Suprapubic skin (tissue), 4 donors: ENCODE data around the gene ZC3H8. TPM values are rescaled to one million over a fixed set of nuclear protein-coding genes. Genes with fewer than 3 reads are reported as not detected.

Experiments used
- DNase-seq, 2 donors: peaks; one replicate each; pipeline ENCODE4 v3.0.0-alpha.2; 2019; ENCODE audit warnings: low spot score in 2 of 2
- H3K27ac ChIP-seq: fragments of 200-600 bp; sonication (generic); one replicate; pipeline ENCODE4 v1.5.1; 2019
- H3K27me3 ChIP-seq: fragments of 200-600 bp; sonication (generic); one replicate; pipeline ENCODE4 v1.5.1; 2019
- H3K36me3 ChIP-seq: fragments of 200-600 bp; sonication (generic); one replicate; pipeline ENCODE4 v1.5.1; 2019
- H3K4me1 ChIP-seq: fragments of 200-600 bp; sonication (generic); one replicate; pipeline ENCODE4 v1.5.1; 2019
- H3K4me3 ChIP-seq: fragments of 200-600 bp; sonication (generic); one replicate; pipeline ENCODE4 v1.5.1; 2019; ENCODE audit warnings: mild to moderate bottlenecking
- H3K9me3 ChIP-seq: fragments of 200-600 bp; sonication (generic); one replicate; pipeline ENCODE4 v1.5.1; 2019
- EP300 ChIP-seq: sonication (generic); formaldehyde crosslinking; IDR thresholded peaks from one replicate; pipeline ENCODE4 v1.6.1; 2017; ENCODE audit warnings: antibody characterized with exemption
- POLR2A ChIP-seq, 2 donors: fragments of 450-650 bp; IDR thresholded peaks; one replicate each; pipeline ENCODE4 v1.6.1; 2017; ENCODE audit warnings: antibody characterized with exemption in 2 of 2, mild to moderate bottlenecking in 2 of 2, moderate library complexity in 2 of 2
- POLR2AphosphoS5 ChIP-seq, 3 donors: sonication (generic); formaldehyde crosslinking; IDR thresholded peaks; one replicate each; pipeline ENCODE4 v1.6.1; 2017; ENCODE audit warnings: antibody characterized with exemption in 3 of 3
- WGBS: methylation state at CpG from one replicate; pipeline ENCODE4 v1.1.5; 2018; 5-methylcytosine and 5-hydroxymethylcytosine counted together
- total RNA-seq, 4 donors: library from RNA; depleted of rRNA; stranded (reverse); fragments of >200 nt; gene quantifications; one replicate each; pipeline ENCODE4 v1.1.0, GENCODE V29; 2016
- TF ChIP-seq, protein P1 (sequence below), 2 donors: fragments of 200-600 bp in 1 of 2; fragments of 450-650 bp in 1 of 2; sonication (generic) in 1 of 2; IDR thresholded peaks; one replicate each; pipeline ENCODE4 v1.5.1; 2016 to 2019; ENCODE audit warnings: antibody characterized with exemption in 2 of 2, mild to moderate bottlenecking in 1 of 2, moderate library complexity in 1 of 2

The ZC3H8 gene
- total RNA-seq, 4 donors from 2014 or later = 10.1 to 65.9 (median 35.2) TPM

- TF ChIP-seq POLR2A (IDR thresholded peaks at IDR 0.05) = no peak
- no peak for TF ChIP-seq EP300
- no peak for TF ChIP-seq POLR2AphosphoS5 (IDR thresholded peaks at IDR 0.05)
- TF ChIP-seq, protein P1, sequence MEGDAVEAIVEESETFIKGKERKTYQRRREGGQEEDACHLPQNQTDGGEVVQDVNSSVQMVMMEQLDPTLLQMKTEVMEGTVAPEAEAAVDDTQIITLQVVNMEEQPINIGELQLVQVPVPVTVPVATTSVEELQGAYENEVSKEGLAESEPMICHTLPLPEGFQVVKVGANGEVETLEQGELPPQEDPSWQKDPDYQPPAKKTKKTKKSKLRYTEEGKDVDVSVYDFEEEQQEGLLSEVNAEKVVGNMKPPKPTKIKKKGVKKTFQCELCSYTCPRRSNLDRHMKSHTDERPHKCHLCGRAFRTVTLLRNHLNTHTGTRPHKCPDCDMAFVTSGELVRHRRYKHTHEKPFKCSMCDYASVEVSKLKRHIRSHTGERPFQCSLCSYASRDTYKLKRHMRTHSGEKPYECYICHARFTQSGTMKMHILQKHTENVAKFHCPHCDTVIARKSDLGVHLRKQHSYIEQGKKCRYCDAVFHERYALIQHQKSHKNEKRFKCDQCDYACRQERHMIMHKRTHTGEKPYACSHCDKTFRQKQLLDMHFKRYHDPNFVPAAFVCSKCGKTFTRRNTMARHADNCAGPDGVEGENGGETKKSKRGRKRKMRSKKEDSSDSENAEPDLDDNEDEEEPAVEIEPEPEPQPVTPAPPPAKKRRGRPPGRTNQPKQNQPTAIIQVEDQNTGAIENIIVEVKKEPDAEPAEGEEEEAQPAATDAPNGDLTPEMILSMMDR (IDR thresholded peaks at IDR 0.05) = no peak
- WGBS = 90% methylated on average over 1 of the region's 1 CpG
- Histone ChIP-seq H3K9me3 (no peaks in the 10 kb centered on the region), H3K4me3 (no peak overlapping the region), H3K36me3 (peaks cover 10% of the 10 kb centered on the region), H3K4me1 (no peaks in the 10 kb centered on the region), H3K27me3 (no peaks in the 10 kb centered on the region), H3K27ac (no peak overlapping the region)
- no peak for DNase-seq
Observed at GRCh38 chr2:112239862-112240261, 15.0 kb downstream of the ZC3H8 start.

GRCh38 chr2:112230371-112230770, 24.5 kb downstream of the ZC3H8 start:
- TF ChIP-seq EP300 = no peak
- Histone ChIP-seq H3K4me3 (no peak overlapping the region), H3K4me1 (no peaks in the 10 kb centered on the region), H3K27ac (no peak overlapping the region), H3K27me3 (no peaks in the 10 kb centered on the region), H3K36me3 (peaks cover 13% of the 10 kb centered on the region), H3K9me3 (no peaks in the 10 kb centered on the region)
- WGBS = 95% methylated on average over 3 of the region's 3 CpGs
- no peak for DNase-seq

GRCh38 chr2:112229348-112229747, 25.5 kb downstream of the ZC3H8 start:
- DNase-seq = no peak
- H3K27me3 ChIP-seq = no peaks in the 10 kb centered on the region

GRCh38 chr2:112220831-112221230, 34.0 kb downstream of the ZC3H8 start:
- H3K4me1 ChIP-seq = no peaks in the 10 kb centered on the region
- DNase-seq = no peak
- H3K36me3 ChIP-seq = peaks cover 13% of the 10 kb centered on the region
- TF ChIP-seq POLR2AphosphoS5 (IDR thresholded peaks at IDR 0.05) (no peak), POLR2A (IDR thresholded peaks at IDR 0.05) (no peak), EP300 (no peak)
- TF ChIP-seq, protein P1 (IDR thresholded peaks at IDR 0.05) = no peak
- WGBS = 91% methylated on average over 3 of the region's 3 CpGs
- no peak overlapping the region for H3K4me3 ChIP-seq
- no peak overlapping the region for H3K27ac ChIP-seq
- H3K27me3 ChIP-seq = no peaks in the 10 kb centered on the region
- no peaks in the 10 kb centered on the region for H3K9me3 ChIP-seq

More at GRCh38 chr2:112229348-112229747, 25.5 kb downstream of the ZC3H8 start:
- Histone ChIP-seq H3K4me3 (no peak overlapping the region), H3K4me1 (no peaks in the 10 kb centered on the region), H3K9me3 (no peaks in the 10 kb centered on the region), H3K36me3 (peaks cover 15% of the 10 kb centered on the region), H3K27ac (no peak overlapping the region)
- TF ChIP-seq POLR2AphosphoS5 (IDR thresholded peaks at IDR 0.05) (no peak), POLR2A (IDR thresholded peaks at IDR 0.05) (no peak), EP300 (no peak)
- TF ChIP-seq, protein P1 (IDR thresholded peaks at IDR 0.05) = no peak

DNA sequence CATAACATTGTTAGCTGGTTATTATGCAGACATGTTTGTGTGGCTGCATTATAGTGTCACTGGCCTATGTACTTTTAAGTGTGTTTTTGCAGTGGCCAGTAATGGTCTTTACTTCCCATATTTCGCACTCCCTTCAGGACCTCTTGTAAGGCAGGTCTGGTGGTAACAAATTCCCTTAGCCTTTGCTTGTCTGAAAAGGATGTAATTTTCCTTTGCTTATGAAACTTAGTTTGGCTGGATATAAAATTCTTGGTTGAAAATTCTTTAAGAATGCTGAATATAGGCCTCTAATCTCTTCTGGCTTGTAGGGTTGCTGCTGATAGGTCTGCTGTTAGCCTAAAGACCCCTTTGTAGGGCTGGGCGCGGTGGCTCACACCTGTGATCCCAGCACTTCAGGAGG, 34.7 kb downstream of the ZC3H8 start:
- Histone ChIP-seq H3K27me3 (no peaks in the 10 kb centered on the region), H3K4me3 (no peak overlapping the region), H3K36me3 (peaks cover 8% of the 10 kb centered on the region), H3K27ac (no peak overlapping the region), H3K4me1 (no peaks in the 10 kb centered on the region), H3K9me3 (no peaks in the 10 kb centered on the region)
- TF ChIP-seq EP300 (no peak), POLR2A (IDR thresholded peaks at IDR 0.05) (no peak), POLR2AphosphoS5 (IDR thresholded peaks at IDR 0.05) (no peak)
- TF ChIP-seq, protein P1 (IDR thresholded peaks at IDR 0.05) = no peak
- DNase-seq = no peak
- WGBS = 100% methylated on average over 3 of the region's 3 CpGs

DNA sequence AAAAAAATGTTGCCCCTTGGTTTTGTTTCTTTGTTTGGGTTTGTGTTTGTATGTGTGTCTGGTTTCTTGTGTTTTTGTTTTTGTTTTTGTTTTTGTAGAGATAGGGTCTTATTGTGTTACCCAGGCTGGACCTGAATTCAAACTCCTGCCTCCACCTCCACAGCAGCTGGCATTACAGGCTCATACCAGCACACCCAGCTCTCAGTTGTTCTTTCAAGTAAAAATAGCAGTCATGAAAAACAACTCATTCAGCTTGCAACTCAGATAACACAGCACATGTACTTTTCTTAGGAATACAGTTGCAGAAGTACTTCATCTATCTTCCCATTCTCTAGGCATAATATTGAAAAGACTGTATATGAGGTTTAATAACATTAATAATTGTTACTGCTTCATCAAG, 37.0 kb downstream of the ZC3H8 start:
- no peak overlapping the region for H3K27ac ChIP-seq
- peaks cover 18% of the 10 kb centered on the region for H3K36me3 ChIP-seq
- TF ChIP-seq, protein P1 (IDR thresholded peaks at IDR 0.05) = no peak
- no peak for TF ChIP-seq POLR2AphosphoS5 (IDR thresholded peaks at IDR 0.05)
- TF ChIP-seq EP300 = no peak
- TF ChIP-seq POLR2A (IDR thresholded peaks at IDR 0.05) = no peak
- no peaks in the 10 kb centered on the region for H3K9me3 ChIP-seq
- no peak for DNase-seq
- no peaks in the 10 kb centered on the region for H3K4me1 ChIP-seq
- no peak overlapping the region for H3K4me3 ChIP-seq
- no peaks in the 10 kb centered on the region for H3K27me3 ChIP-seq
